GM18519 (cell line): ENCODE data around the gene SNX2.
"Not testable (repeated sequence)": the region's sequence is repeated elsewhere in the genome, so short reads cannot be mapped to it uniquely, and the experiment has no call there.

Experiments
- ATAC-seq: cut with Tn5 transposase; IDR thresholded peaks from one replicate; pipeline ENCODE4 v1.9.1; 2021; ENCODE audit warnings: mild to moderate bottlenecking, moderate library complexity; ENCODE audit not compliant: unreplicated experiment, low FRiP score

Gene SNX2, protein sequence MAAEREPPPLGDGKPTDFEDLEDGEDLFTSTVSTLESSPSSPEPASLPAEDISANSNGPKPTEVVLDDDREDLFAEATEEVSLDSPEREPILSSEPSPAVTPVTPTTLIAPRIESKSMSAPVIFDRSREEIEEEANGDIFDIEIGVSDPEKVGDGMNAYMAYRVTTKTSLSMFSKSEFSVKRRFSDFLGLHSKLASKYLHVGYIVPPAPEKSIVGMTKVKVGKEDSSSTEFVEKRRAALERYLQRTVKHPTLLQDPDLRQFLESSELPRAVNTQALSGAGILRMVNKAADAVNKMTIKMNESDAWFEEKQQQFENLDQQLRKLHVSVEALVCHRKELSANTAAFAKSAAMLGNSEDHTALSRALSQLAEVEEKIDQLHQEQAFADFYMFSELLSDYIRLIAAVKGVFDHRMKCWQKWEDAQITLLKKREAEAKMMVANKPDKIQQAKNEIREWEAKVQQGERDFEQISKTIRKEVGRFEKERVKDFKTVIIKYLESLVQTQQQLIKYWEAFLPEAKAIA

GRCh38 chr5:122774861-122775549, at the start of gene SNX2:
Gene SNX2 (plus strand): TSS chr5:122775080. CDS start chr5:122775104, 24 bp downstream.
- peak; percentile 70 for ATAC-seq

DNA sequence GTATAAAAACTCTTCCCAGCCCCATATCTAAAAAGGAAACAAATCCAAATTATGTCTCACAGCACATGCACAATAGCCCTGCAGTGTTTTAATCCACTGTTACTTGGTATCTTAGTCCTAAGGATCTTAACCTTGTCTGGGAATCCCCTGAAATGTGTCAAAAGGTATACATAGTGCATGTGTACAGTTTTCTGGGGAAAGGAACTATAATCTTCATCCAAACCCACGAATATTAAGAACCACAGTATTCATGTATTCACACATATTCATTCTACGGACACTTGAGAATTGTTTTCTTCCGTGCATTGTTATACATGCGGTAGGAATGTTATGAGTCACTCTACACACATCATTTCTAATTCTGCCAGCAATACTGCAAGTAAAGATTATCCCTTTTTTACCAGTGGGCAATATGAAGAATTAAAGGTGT, 47.8 kb upstream of the SNX2 start:
- ATAC-seq = peak; percentile 43

DNA sequence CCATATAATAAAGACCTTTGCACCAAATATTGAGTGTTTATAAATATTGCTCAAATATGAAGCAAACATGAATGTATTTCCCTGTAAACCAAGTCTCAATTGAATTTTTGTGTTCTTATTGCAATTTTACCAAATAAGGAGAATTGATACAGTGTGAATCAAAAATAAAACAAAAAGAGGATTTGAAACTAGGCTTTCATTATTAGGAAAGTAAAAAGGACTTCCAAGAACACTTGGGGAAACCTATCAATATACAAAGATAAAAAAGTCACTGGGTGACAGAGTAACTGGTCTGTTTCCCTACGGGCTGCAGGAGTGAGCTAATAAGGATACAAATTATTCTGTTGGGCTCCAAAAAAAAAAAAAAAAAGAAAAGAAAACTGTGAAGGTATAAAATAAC, 44.8 kb upstream of the SNX2 start:
- peak; percentile 29 for ATAC-seq

GRCh38 chr5:122730456-122730855, 44.4 kb upstream of the SNX2 start:
- ATAC-seq = no peak

GRCh38 chr5:122736086-122736845, 38.6 kb upstream of the SNX2 start:
- peak; percentile 88 for ATAC-seq

GRCh38 chr5:122738088-122738487, 36.8 kb upstream of the SNX2 start:
- ATAC-seq = no peak

DNA sequence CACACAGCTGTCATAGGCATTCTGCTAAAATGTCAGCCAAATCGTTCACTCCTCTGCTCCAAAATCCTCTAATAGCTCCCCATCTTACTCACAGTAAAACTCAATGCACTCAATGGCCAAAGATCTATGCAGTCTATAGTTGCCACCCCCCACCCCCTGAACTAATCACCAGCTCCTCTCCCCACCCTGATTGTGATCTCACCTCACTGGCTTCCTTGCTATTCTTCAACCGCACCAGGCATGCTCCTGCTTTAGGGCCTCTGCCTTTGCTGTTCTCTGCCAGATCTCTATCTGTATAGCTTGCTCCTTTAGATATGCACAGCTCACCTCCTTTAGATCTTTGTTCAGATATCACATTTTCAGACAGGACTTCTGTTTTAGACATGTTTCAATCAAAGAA, 33.2 kb upstream of the SNX2 start:
- no peak for ATAC-seq

GRCh38 chr5:122743261-122743660, 31.6 kb upstream of the SNX2 start:
- ATAC-seq = no peak

GRCh38 chr5:122745597-122745996, 29.3 kb upstream of the SNX2 start:
- no peak for ATAC-seq

DNA sequence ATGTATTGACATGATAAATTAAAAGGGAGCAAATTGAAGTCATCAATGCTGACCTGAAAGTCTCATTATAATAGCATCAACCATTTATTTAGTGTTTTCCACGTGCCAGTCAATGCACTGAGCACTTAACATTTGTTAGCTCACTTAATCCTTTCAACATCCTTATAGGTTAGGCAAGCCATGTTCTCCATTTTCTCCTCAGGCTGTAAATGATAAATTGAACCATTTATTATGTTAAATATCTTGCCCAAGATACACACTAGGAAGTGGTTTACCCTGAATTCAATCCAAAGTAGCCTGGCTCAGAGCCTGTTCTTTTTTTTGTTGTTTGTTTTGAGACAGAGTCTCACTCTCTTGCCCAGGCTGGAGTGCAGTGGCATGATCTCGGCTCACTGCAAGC, 25.0 kb upstream of the SNX2 start:
- no peak for ATAC-seq

DNA sequence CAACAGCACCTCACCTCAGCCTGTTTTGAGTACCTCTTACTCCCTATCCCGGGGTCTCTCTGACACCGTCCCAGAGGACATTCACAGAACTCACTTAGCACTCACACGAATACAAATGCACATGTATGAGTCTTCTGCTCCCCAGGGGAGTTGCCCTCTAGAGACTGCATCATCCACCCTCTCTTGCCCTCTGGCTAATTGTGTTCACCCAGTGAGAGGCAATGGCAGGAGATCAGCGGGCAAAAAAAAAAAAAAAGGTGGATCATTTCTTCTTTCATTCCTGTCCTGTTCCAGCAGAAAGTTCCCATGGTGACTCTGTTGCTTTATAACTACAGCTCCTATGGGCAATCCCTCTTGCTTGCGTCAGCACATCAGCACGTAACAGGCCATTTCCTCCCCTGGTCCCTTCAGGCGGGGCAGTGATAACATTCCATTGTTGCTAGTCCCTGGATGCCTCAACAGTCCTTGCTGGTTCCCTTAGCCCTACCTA, 23.5 kb upstream of the SNX2 start:
- no peak for ATAC-seq

DNA sequence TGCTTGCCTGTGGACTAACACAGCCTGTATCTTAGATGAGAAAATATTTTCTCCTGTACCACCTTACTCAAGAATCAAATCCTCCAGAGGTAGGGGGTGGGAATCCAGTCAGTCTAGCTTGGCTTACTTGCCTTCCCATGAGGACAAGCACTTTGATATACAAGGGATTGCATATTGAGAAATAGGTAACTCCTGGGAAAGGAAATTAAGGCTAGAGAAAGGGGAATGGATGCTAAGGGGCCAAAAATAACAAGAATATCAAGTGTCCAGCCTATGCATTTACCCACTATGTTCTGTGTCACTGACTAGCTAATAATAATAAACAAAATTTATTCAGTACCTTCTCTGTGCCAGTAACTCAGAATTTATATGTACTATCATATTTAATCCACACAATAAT, 21.4 kb upstream of the SNX2 start:
- no peak for ATAC-seq

DNA sequence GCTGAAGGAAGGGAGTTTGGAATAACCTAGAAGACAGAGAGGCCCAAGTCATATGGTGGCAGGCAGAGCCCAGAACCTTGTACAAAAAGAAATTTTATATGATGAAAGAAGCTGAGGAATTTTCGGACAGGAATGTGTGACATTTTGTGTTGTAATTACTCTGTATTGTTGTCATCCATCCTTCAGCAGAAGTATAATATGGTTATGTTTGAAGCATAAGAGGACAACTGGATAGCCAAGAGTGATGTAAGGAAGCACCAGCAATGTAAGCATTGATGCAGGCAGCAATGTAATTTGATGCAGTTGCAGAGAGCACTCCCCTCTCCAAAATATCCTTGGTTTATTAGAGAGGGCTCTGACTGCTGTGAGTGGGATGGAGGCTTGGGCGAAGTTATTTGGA, 19.1 kb upstream of the SNX2 start:
- ATAC-seq = no peak

DNA sequence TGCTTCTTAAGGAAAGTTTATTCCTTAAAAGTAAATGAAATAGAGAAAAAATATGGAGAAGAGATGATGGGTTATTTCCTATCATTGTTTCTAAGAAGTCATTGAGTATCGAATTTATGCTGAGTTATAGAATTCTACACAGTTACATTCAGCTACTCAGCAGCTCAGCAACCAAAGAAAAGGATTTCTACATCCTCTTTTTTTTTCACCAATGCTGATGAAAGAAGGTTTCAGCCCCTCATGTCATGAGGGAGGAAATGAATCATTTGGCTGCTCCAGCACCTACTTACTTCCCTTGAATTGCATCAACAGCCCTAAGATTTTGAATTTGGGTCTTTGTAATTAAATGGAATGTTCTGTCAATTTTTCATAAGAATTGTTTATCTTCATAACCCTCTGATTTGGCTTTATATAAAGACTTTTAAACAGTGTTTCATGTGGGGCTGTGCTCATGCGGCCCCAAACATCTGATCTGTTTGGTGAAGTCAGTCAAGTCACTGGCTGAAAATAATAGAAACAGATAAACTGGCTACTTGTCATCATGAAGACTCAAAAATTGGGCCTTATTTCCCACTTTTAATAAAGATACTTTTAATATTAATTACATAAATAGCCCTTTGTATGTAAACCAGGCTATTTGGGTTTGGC, 18.5 kb upstream of the SNX2 start:
- peak; percentile 83 for ATAC-seq

GRCh38 chr5:122757285-122757684, 17.6 kb upstream of the SNX2 start:
- peak; percentile 66 for ATAC-seq

DNA sequence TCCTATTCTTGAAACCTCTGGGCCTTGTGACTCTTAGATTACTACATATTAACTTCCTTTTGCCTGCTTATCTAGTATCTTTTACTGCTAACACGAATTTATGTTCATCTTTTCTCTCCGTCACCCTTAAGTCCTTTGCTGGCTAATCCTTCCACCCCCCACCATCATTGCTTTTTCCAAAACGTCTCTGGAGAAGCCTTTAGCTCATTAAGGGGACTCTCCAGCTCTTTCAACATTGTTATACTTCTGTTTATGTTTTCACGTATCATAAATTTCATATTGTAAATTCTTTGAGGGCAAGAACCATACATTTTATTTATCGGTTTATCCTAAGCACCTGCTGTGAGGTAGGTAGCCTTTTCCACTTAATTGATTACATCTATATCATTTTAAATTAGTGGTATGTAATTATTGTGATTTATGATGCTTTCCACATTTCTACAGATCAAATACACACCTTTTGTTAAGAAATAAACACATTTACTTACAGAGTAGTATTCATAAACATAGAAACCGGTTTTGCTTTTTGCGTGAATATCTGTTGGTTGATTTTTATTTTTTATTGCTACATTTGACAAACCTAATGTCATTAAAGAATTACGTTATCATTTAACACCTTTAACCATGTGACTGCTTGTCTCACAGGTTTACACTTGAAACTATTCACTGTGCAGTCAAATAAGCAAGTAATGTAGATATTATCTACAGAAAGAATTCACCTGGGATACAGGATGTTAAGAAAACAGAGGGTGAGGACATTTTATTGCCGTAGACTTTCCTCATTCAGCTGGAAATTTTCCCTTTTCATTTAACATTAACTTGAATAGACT, 15.4 kb upstream of the SNX2 start:
- ATAC-seq = no peak

GRCh38 chr5:122760236-122760635, 14.6 kb upstream of the SNX2 start:
- ATAC-seq = no peak

- no peak for ATAC-seq
Observed at GRCh38 chr5:122761115-122761514, 13.8 kb upstream of the SNX2 start.

DNA sequence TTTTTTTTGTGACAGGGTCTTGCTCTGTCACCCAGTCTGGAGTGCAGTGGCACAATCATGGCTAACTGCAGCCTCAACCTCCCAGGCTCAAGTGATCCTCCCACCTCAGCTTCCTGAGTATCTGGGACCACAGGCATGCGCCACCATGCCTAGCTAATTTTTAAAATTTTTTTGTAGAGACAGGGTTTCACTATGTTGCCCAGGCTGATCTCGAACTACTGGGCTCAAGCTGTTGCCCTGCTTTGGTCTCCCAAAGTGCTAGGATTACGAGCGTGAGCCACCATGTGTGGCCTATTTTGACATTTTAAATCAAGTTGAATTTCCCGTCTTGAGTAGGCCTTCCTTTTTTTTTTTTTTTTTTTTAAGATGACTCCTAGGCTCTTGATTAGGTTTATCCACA, 13.0 kb upstream of the SNX2 start:
- ATAC-seq = not testable (repeated sequence)
